ENCODE data around the gene CNTN5.

CNTN5 gene

GRCh38 chr11:100296051-100296679, 1275.4 kb downstream of the CNTN5 start:
- H3K4me3 ChIP-seq (ENCODE audit: low read length): no peak overlapping the region
- no peak for DNase-seq (ENCODE audit: low read depth, low spot score)

GRCh38 chr11:100297516-100297915, 1276.8 kb downstream of the CNTN5 start:
- no peak for DNase-seq (ENCODE audit: low read depth, low spot score)

GRCh38 chr11:100302824-100303223, 1282.1 kb downstream of the CNTN5 start:
- DNase-seq (ENCODE audit: low read depth, low spot score): no peak

More at GRCh38 chr11:100297516-100297915, 1276.8 kb downstream of the CNTN5 start:
- H3K4me3 ChIP-seq (ENCODE audit: low read length): no peak overlapping the region

GRCh38 chr11:100303897-100304296, 1283.1 kb downstream of the CNTN5 start:
- no peak overlapping the region for H3K4me3 ChIP-seq (ENCODE audit: low read length)
- no peak for DNase-seq (ENCODE audit: low read depth, low spot score)

More at GRCh38 chr11:100302824-100303223, 1282.1 kb downstream of the CNTN5 start:
- no peak overlapping the region for H3K4me3 ChIP-seq (ENCODE audit: low read length)

- no peak for DNase-seq (ENCODE audit: low read depth, low spot score)
- no peak overlapping the region for H3K4me3 ChIP-seq (ENCODE audit: low read length)
Observed at GRCh38 chr11:100308202-100308601, 1287.5 kb downstream of the CNTN5 start.

- no peak overlapping the region for H3K4me3 ChIP-seq (ENCODE audit: low read length)
- no peak for DNase-seq (ENCODE audit: low read depth, low spot score)
Observed at GRCh38 chr11:100315946-100316345, 1295.2 kb downstream of the CNTN5 start.

- no peak for DNase-seq (ENCODE audit: low read depth, low spot score)
Observed at GRCh38 chr11:100316952-100317351, 1296.2 kb downstream of the CNTN5 start.

GRCh38 chr11:100319691-100320090, 1298.9 kb downstream of the CNTN5 start:
- no peak overlapping the region for H3K4me3 ChIP-seq (ENCODE audit: low read length)
- DNase-seq (ENCODE audit: low read depth, low spot score): no peak

More at GRCh38 chr11:100316952-100317351, 1296.2 kb downstream of the CNTN5 start:
- no peak overlapping the region for H3K4me3 ChIP-seq (ENCODE audit: low read length)

GRCh38 chr11:100328626-100329340, 1308.0 kb downstream of the CNTN5 start:
- no peak overlapping the region for H3K4me3 ChIP-seq (ENCODE audit: low read length)

GRCh38 chr11:100329352-100329751, 1308.6 kb downstream of the CNTN5 start:
- DNase-seq (ENCODE audit: low read depth, low spot score): no peak
- no peak overlapping the region for H3K4me3 ChIP-seq (ENCODE audit: low read length)

More at GRCh38 chr11:100328626-100329340, 1308.0 kb downstream of the CNTN5 start:
- DNase-seq (ENCODE audit: low read depth, low spot score): no peak

- H3K4me3 ChIP-seq (ENCODE audit: low read length): no peak overlapping the region
- DNase-seq (ENCODE audit: low read depth, low spot score): no peak
Observed at GRCh38 chr11:100336873-100337272, 1316.1 kb downstream of the CNTN5 start.

GRCh38 chr11:100338144-100338840, 1317.5 kb downstream of the CNTN5 start:
- no peak for DNase-seq (ENCODE audit: low read depth, low spot score)
- H3K4me3 ChIP-seq (ENCODE audit: low read length): no peak overlapping the region

- H3K4me3 ChIP-seq (ENCODE audit: low read length): no peak overlapping the region
- DNase-seq (ENCODE audit: low read depth, low spot score): no peak
Observed at GRCh38 chr11:100340466-100341319, 1319.9 kb downstream of the CNTN5 start.

- no peak for DNase-seq (ENCODE audit: low read depth, low spot score)
- no peak overlapping the region for H3K4me3 ChIP-seq (ENCODE audit: low read length)
Observed at GRCh38 chr11:100353083-100353482, 1332.3 kb downstream of the CNTN5 start.

GRCh38 chr11:100354736-100355135, 1334.0 kb downstream of the CNTN5 start:
- H3K4me3 ChIP-seq (ENCODE audit: low read length): no peak overlapping the region
- no peak for DNase-seq (ENCODE audit: low read depth, low spot score)

- H3K4me3 ChIP-seq (ENCODE audit: low read length): no peak overlapping the region
- DNase-seq (ENCODE audit: low read depth, low spot score): no peak
Observed at GRCh38 chr11:100356035-100356434, 1335.3 kb downstream of the CNTN5 start.

- DNase-seq (ENCODE audit: low read depth, low spot score): no peak
- no peak overlapping the region for H3K4me3 ChIP-seq (ENCODE audit: low read length)
Observed at GRCh38 chr11:100359281-100359680, 1338.5 kb downstream of the CNTN5 start.

GRCh38 chr11:100367892-100368291, 1347.1 kb downstream of the CNTN5 start:
- no peak overlapping the region for H3K4me3 ChIP-seq (ENCODE audit: low read length)
- DNase-seq (ENCODE audit: low read depth, low spot score): no peak

- no peak for DNase-seq (ENCODE audit: low read depth, low spot score)
- H3K4me3 ChIP-seq (ENCODE audit: low read length): no peak overlapping the region
Observed at GRCh38 chr11:100383357-100383865, 1362.7 kb downstream of the CNTN5 start.
